SK-N-SH treated with all-trans-retinoic acid at 6 μM for 48 hours (cell line): ENCODE measurements around the gene COL21A1.

Source experiments
- ATAC-seq: fragments of 200-7000 bp; cut with Tn5 transposase; 3 replicates; pipeline ENCODE4 v1.9.1; 2020; ENCODE audit warnings: mild to moderate bottlenecking, moderate library complexity
- ARNTL ChIP-seq: fragments of 450-650 bp; formaldehyde crosslinking; IDR thresholded peaks from 2 replicates; pipeline ENCODE4 v1.5.0; 2020; ENCODE audit warnings: low read depth, mild to moderate bottlenecking, moderate library complexity, borderline replicate concordance
- BACH2 ChIP-seq: fragments of 250-450 bp; sonication (Bioruptor Pico); IDR thresholded peaks from 2 replicates; pipeline ENCODE4 v1.9.0; 2021; ENCODE audit warnings: mild to moderate bottlenecking, borderline replicate concordance
- CREB5 ChIP-seq: fragments of 250-450 bp; sonication (Bioruptor Pico); IDR thresholded peaks from 2 replicates; pipeline ENCODE4 v1.5.1; 2020; ENCODE audit warnings: low read depth, mild to moderate bottlenecking, moderate library complexity
- CSDC2 ChIP-seq: fragments of 250-450 bp; sonication (Bioruptor Pico); IDR thresholded peaks from 2 replicates; pipeline ENCODE4 v1.5.0; 2020; ENCODE audit warnings: mild to moderate bottlenecking, moderate library complexity
- CSRNP3 ChIP-seq: fragments of 250-450 bp; sonication (Bioruptor Pico); IDR thresholded peaks from 2 replicates; pipeline ENCODE4 v1.5.1; 2021; ENCODE audit warnings: mild to moderate bottlenecking, moderate library complexity
- GLIS3 ChIP-seq: fragments of 250-450 bp; sonication (Bioruptor Pico); IDR thresholded peaks from 2 replicates; pipeline ENCODE4 v1.5.0; 2020; ENCODE audit warnings: mild to moderate bottlenecking, moderate library complexity
- OSR1 ChIP-seq: fragments of 250-450 bp; sonication (Bioruptor Pico); IDR thresholded peaks from 2 replicates; pipeline ENCODE4 v1.8.0; 2022; ENCODE audit warnings: moderate library complexity, mild to moderate bottlenecking, inconsistent platforms
- PATZ1 ChIP-seq: fragments of 250-450 bp; sonication (Bioruptor Pico); IDR thresholded peaks from 2 replicates; pipeline ENCODE4 v1.8.0; 2020; ENCODE audit warnings: mild to moderate bottlenecking, moderate library complexity, borderline replicate concordance
- POU6F1 ChIP-seq: fragments of 250-450 bp; sonication (Bioruptor Pico); IDR thresholded peaks from 2 replicates; pipeline ENCODE4 v1.8.0; 2021; ENCODE audit warnings: low read depth, mild to moderate bottlenecking, moderate library complexity, borderline replicate concordance
- PPARA ChIP-seq: fragments of 250-450 bp; sonication (Bioruptor Pico); IDR thresholded peaks from 2 replicates; pipeline ENCODE4 v1.5.0; 2020; ENCODE audit warnings: mild to moderate bottlenecking, borderline replicate concordance
- SNAI2 ChIP-seq: fragments of 250-450 bp; sonication (Bioruptor Pico); IDR thresholded peaks from 2 replicates; pipeline ENCODE4 v1.5.0; 2020; ENCODE audit warnings: mild to moderate bottlenecking, moderate library complexity
- TOX ChIP-seq: fragments of 250-450 bp; sonication (Bioruptor Pico); IDR thresholded peaks from 2 replicates; pipeline ENCODE4 v1.8.0; 2021; ENCODE audit warnings: mild to moderate bottlenecking, moderate library complexity, borderline replicate concordance
- TSHZ2 ChIP-seq: fragments of 250-450 bp; sonication (Bioruptor Pico); IDR thresholded peaks from 2 replicates; pipeline ENCODE4 v1.5.0; 2020; ENCODE audit warnings: mild to moderate bottlenecking, moderate library complexity
- ZC3H10 ChIP-seq: fragments of 250-450 bp; sonication (Bioruptor Pico); IDR thresholded peaks from 2 replicates; pipeline ENCODE4 v1.5.1; 2021; ENCODE audit warnings: mild to moderate bottlenecking, moderate library complexity
- ZFP30 ChIP-seq: fragments of 450-650 bp; formaldehyde crosslinking; IDR thresholded peaks from 2 replicates; pipeline ENCODE4 v1.5.0; 2022; ENCODE audit warnings: mild to moderate bottlenecking, moderate library complexity
- ZNF565 ChIP-seq: fragments of 450-650 bp; formaldehyde crosslinking; conservative IDR thresholded peaks from 2 replicates; pipeline ENCODE4 v1.5.0; 2020; ENCODE audit warnings: low read depth, mild to moderate bottlenecking, moderate library complexity
- ZNF70 ChIP-seq: fragments of 450-650 bp; formaldehyde crosslinking; IDR thresholded peaks from 2 replicates; pipeline ENCODE4 v1.5.0; 2020; ENCODE audit warnings: mild to moderate bottlenecking, moderate library complexity
- ZNF8 ChIP-seq: fragments of 450-650 bp; formaldehyde crosslinking; IDR thresholded peaks from 2 replicates; pipeline ENCODE4 v1.5.0; 2020; ENCODE audit warnings: mild to moderate bottlenecking, moderate library complexity

The COL21A1 gene

GRCh38 chr6:56147766-56148165 is 99.6 kb downstream of the COL21A1 start (continued):
- no peak for TF ChIP-seq TOX
- no peak for TF ChIP-seq CSRNP3 (CRISPR knock-in tag)

GRCh38 chr6:56146086-56146485 is 101.3 kb downstream of the COL21A1 start:
- ATAC-seq: peak; percentile 39; the same call in 2 of the 3 replicates
- TF ChIP-seq OSR1 (CRISPR knock-in tag) (no peak), PATZ1 (CRISPR knock-in tag) (no peak), TSHZ2 (CRISPR knock-in tag) (no peak), ZC3H10 (no peak), BACH2 (no peak), CSRNP3 (CRISPR knock-in tag) (no peak), POU6F1 (no peak), ZNF565 (CRISPR knock-in tag) (no peak), GLIS3 (CRISPR knock-in tag) (no peak), CSDC2 (no peak), ZNF70 (CRISPR knock-in tag) (no peak), ZFP30 (CRISPR knock-in tag) (no peak), SNAI2 (CRISPR knock-in tag) (no peak), ZNF8 (CRISPR knock-in tag) (no peak), ARNTL (CRISPR knock-in tag) (no peak)

GRCh38 chr6:56145616-56146015 is 101.8 kb downstream of the COL21A1 start:
- TF ChIP-seq ZNF565 (CRISPR knock-in tag) (no peak), PATZ1 (CRISPR knock-in tag) (no peak), PPARA (CRISPR knock-in tag) (no peak), CREB5 (no peak), ZNF8 (CRISPR knock-in tag) (no peak), OSR1 (CRISPR knock-in tag) (no peak)
- TF ChIP-seq, all 23 proteins: peak for 0
- ATAC-seq: no peak; the same call in 2 of the 3 replicates
